ENCODE results near the gene IFT88. TPM values are rescaled to one million over a fixed set of nuclear protein-coding genes. Genes with fewer than 3 reads are reported as not detected.

Gene IFT88
- total RNA-seq, 1 donor from 2014 or later: 17.3 TPM

- Mint-ChIP-seq H3K9me3 (no peaks in the 10 kb centered on the region), H3K36me3 (ENCODE audit: low read depth) (no peaks in the 10 kb centered on the region), H3K4me3 (peak overlapping the region; percentile 87), H3K27me3 (no peaks in the 10 kb centered on the region), H3K4me1 (peaks cover 16% of the 10 kb centered on the region), H3K27ac (peak overlapping the region; percentile 79)
- no peak for TF ChIP-seq CTCF (IDR thresholded peaks at IDR 0.05)
- intact Hi-C loops (cut with micrococcal nuclease): loop anchor here (2.0 to 10.0 kb wide), 4 partner anchors 30 to 1150 kb away; partner anchors contain the start of genes FGF9, XPO4 and ZMYM2
- ATAC-seq (ENCODE audit: low read depth) (peak; percentile 6), DNase-seq (no peak)
- CTCF ChIA-PET: no interaction called here
- POLR2A ChIA-PET: interaction anchor here (0.5 to 2.9 kb wide), 4 partner anchors 20 to 309 kb away, joined by 8 to 36 read pairs (median 12); partner anchors contain the start of gene IFT88
These were observed 41.8 kb upstream of the IFT88 start for GRCh38 chr13:20525144-20525600.

- CTCF ChIA-PET: interaction anchor here (0.6 to 2.1 kb wide), 2 partner anchors 10 to 21 kb away, joined by 3 to 5 read pairs; no protein-coding TSS in a partner anchor
These were observed 41.1 kb upstream of the IFT88 start, which contains the start of gene CRYL1 for GRCh38 chr13:20525601-20526544. Gene CRYL1, minus strand, starts transcription at chr13:20525857. Its CDS starts 63 bp downstream, at chr13:20525794.

GRCh38 chr13:20526664-20527063 lies 40.3 kb upstream of the IFT88 start:
- ChIA-PET POLR2A (interaction anchor here (1.2 to 2.9 kb wide), 4 partner anchors 16 to 247 kb away, joined by 3 to 36 read pairs (median 9); partner anchors contain the start of genes EEF1AKMT1 and IFT88), CTCF (interaction anchor here (2.1 kb wide), 1 partner anchor 9 kb away, joined by 5 read pairs; no protein-coding TSS in a partner anchor)
- Mint-ChIP-seq H3K4me3 (peak overlapping the region; percentile 86), H3K27me3 (no peaks in the 10 kb centered on the region), H3K27ac (peak overlapping the region; percentile 78), H3K36me3 (ENCODE audit: low read depth) (no peaks in the 10 kb centered on the region), H3K9me3 (peaks cover 3% of the 10 kb centered on the region), H3K4me1 (peaks cover 16% of the 10 kb centered on the region)
- ATAC-seq (ENCODE audit: low read depth) (no peak), DNase-seq (no peak)
- TF ChIP-seq CTCF (IDR thresholded peaks at IDR 0.05): no peak
- intact Hi-C loops (cut with micrococcal nuclease): loop anchor here (1.0 to 10.0 kb wide), 5 partner anchors 18 to 1148 kb away; partner anchors contain the start of genes FGF9 and ZMYM2

More at GRCh38 chr13:20525601-20526544, 41.1 kb upstream of the IFT88 start, which contains the start of gene CRYL1:
- intact Hi-C loops (cut with micrococcal nuclease): loop anchor here (1.0 to 10.0 kb wide), 7 partner anchors 18 to 1149 kb away; partner anchors contain the start of genes FGF9, XPO4 and ZMYM2
- peaks cover under 1% of the 10 kb centered on the region for H3K9me3 Mint-ChIP-seq
- peak within 1 kb of the TSS; percentile 87 for H3K4me3 Mint-ChIP-seq
- no peaks in the 10 kb centered on the region for H3K27me3 Mint-ChIP-seq
- peak; percentile 69 for DNase-seq
- H3K4me1 Mint-ChIP-seq: peaks cover 16% of the 10 kb centered on the region
- POLR2A ChIA-PET: interaction anchor here (0.7 to 2.9 kb wide), 5 partner anchors 15 to 308 kb away, joined by 3 to 36 read pairs (median 8); partner anchors contain the start of genes EEF1AKMT1 and IFT88
- ATAC-seq (ENCODE audit: low read depth): peak; percentile 90
- H3K27ac Mint-ChIP-seq: peak within 1 kb of the TSS; percentile 79
- no peak for TF ChIP-seq CTCF (IDR thresholded peaks at IDR 0.05)
- H3K36me3 Mint-ChIP-seq (ENCODE audit: low read depth): no peaks in the 10 kb centered on the region

- Mint-ChIP-seq H3K27ac (no peak overlapping the region), H3K36me3 (ENCODE audit: low read depth) (no peaks in the 10 kb centered on the region), H3K4me3 (no peak overlapping the region), H3K4me1 (peaks cover 16% of the 10 kb centered on the region), H3K9me3 (peaks cover 3% of the 10 kb centered on the region), H3K27me3 (no peaks in the 10 kb centered on the region)
- ATAC-seq (ENCODE audit: low read depth): no peak
- DNase-seq: no peak
- no peak for TF ChIP-seq CTCF (IDR thresholded peaks at IDR 0.05)
- ChIA-PET POLR2A (interaction anchor here (1.4 kb wide), 1 partner anchor 15 kb away, joined by 3 read pairs; no protein-coding TSS in a partner anchor), CTCF (no interaction called here)
- intact Hi-C loops (cut with micrococcal nuclease): loop anchor here (5.0 to 10.0 kb wide), 2 partner anchors 571 to 1146 kb away; partner anchors contain the start of genes FGF9 and ZMYM2
These were observed 38.5 kb upstream of the IFT88 start for GRCh38 chr13:20528452-20528851.
